OCI-LY3 (cell line): ENCODE data around the gene B3GALT5.

Experiments used
- H2AFZ ChIP-seq: fragments of 200-600, 300-600 bp; shearing (Covaris generic); 2 replicates; pipeline ENCODE4 v1.6.0; 2014; ENCODE audit warnings: antibody characterized with exemption, low read depth, low read length
- H3K27ac ChIP-seq: fragments of 200-600, 300-600 bp; sonication (generic); 2 replicates; pipeline ENCODE4 v1.5.1; 2014; ENCODE audit warnings: mild to moderate bottlenecking, low read length, moderate library complexity, mixed read lengths
- H3K27me3 ChIP-seq: fragments of 200-600, 300-600 bp; sonication (generic); 2 replicates; pipeline ENCODE4 v1.6.1; 2014; ENCODE audit warnings: low read depth, low read length, mixed read lengths
- H3K36me3 ChIP-seq: fragments of 200-600, 300-600 bp; sonication (generic); replicated peaks from 2 replicates; pipeline ENCODE3; 2014; ENCODE audit warnings: low read depth, low read length, mixed read lengths
- H3K4me1 ChIP-seq: fragments of 300-600, 200-600 bp; sonication (generic); 2 replicates; pipeline ENCODE4 v1.6.1; 2014; ENCODE audit warnings: low read length, mixed read lengths
- H3K4me2 ChIP-seq: fragments of 200-600, 300-600 bp; sonication (generic); 2 replicates; pipeline ENCODE4 v1.6.1; 2014; ENCODE audit warnings: low read length, mixed read lengths
- H3K4me3 ChIP-seq: fragments of 300-600, 200-600 bp; sonication (generic); 2 replicates; pipeline ENCODE4 v1.5.1; 2014; ENCODE audit warnings: antibody characterized with exemption, mild to moderate bottlenecking, low read length, moderate library complexity
- H3K79me2 ChIP-seq: fragments of 300-600, 200-600 bp; shearing (Covaris generic); 2 replicates; pipeline ENCODE4 v1.6.1; 2014; ENCODE audit warnings: mild to moderate bottlenecking, low read length, mixed read lengths
- H3K9ac ChIP-seq: fragments of 300-600, 200-600 bp; shearing (Covaris generic); 2 replicates; pipeline ENCODE4 v1.6.0; 2014; ENCODE audit warnings: mild to moderate bottlenecking, low read length, moderate library complexity
- H3K9me3 ChIP-seq: fragments of 200-600, 300-600 bp; shearing (Covaris generic); 2 replicates; pipeline ENCODE4 v1.6.1; 2014; ENCODE audit warnings: low read length, mixed read lengths; ENCODE audit not compliant: insufficient read depth
- H4K20me1 ChIP-seq: fragments of 200-600, 300-600 bp; sonication (generic); 2 replicates; pipeline ENCODE4 v1.6.1; 2016; ENCODE audit warnings: low read length, mixed read lengths; ENCODE audit not compliant: insufficient read depth
- CTCF ChIP-seq: fragments of 200-600, 300-600 bp; sonication (generic); IDR thresholded peaks from 2 replicates; pipeline ENCODE4 v1.5.1; 2014; ENCODE audit warnings: antibody characterized with exemption, low read length, low read depth
- EZH2phosphoT487 ChIP-seq: fragments of 200-600 bp; shearing (Covaris generic); IDR thresholded peaks from 2 replicates; pipeline ENCODE4 v1.6.1; 2018; ENCODE audit warnings: antibody characterized with exemption, mixed run types, low read depth

Gene B3GALT5

GRCh38 chr21:39612233-39613040 lies at the start of gene B3GALT5:
Gene B3GALT5 (plus strand): TSS chr21:39612940. CDS start chr21:39660560, 47,620 bp downstream.
- H3K79me2 ChIP-seq = no peaks in the 10 kb centered on the region
- H3K9ac ChIP-seq = no peak within 1 kb of the TSS
- H3K9me3 ChIP-seq = no peaks in the 10 kb centered on the region
- H3K27me3 ChIP-seq = no peaks in the 10 kb centered on the region
- no peak within 1 kb of the TSS for H2AFZ ChIP-seq
- H3K4me1 ChIP-seq = no peaks in the 10 kb centered on the region
- no peaks in the 10 kb centered on the region for H3K36me3 ChIP-seq
- no peak within 1 kb of the TSS for H3K4me2 ChIP-seq
- H3K4me3 ChIP-seq = no peak within 1 kb of the TSS
- H3K27ac ChIP-seq = no peak within 1 kb of the TSS
- H4K20me1 ChIP-seq = no peaks in the 10 kb centered on the region
- TF ChIP-seq EZH2phosphoT487 (no peak), CTCF (no peak)

- TF ChIP-seq CTCF (no peak), EZH2phosphoT487 (no peak)
- no peak overlapping the region for H3K9ac ChIP-seq
- H4K20me1 ChIP-seq = no peaks in the 10 kb centered on the region
- H3K36me3 ChIP-seq = no peaks in the 10 kb centered on the region
- H3K4me2 ChIP-seq = no peak overlapping the region
- no peak overlapping the region for H3K27ac ChIP-seq
- H3K4me3 ChIP-seq = no peak overlapping the region
- H3K4me1 ChIP-seq = no peaks in the 10 kb centered on the region
- no peaks in the 10 kb centered on the region for H3K9me3 ChIP-seq
- H2AFZ ChIP-seq = no peak overlapping the region
- peaks cover 3% of the 10 kb centered on the region; the same call in 1 of the 2 replicates for H3K27me3 ChIP-seq
- H3K79me2 ChIP-seq = no peaks in the 10 kb centered on the region
These were observed 48.5 kb upstream of the B3GALT5 start for GRCh38 chr21:39564200-39564599.

GRCh38 chr21:39567180-39567972 lies 45.4 kb upstream of the B3GALT5 start:
- H3K36me3 ChIP-seq = no peaks in the 10 kb centered on the region
- no peaks in the 10 kb centered on the region for H4K20me1 ChIP-seq
- H3K4me3 ChIP-seq = no peak overlapping the region
- H3K27ac ChIP-seq = no peak overlapping the region
- no peaks in the 10 kb centered on the region for H3K4me1 ChIP-seq
- no peaks in the 10 kb centered on the region for H3K27me3 ChIP-seq
- H2AFZ ChIP-seq = no peak overlapping the region
- H3K9me3 ChIP-seq = no peaks in the 10 kb centered on the region
- H3K9ac ChIP-seq = no peak overlapping the region
- no peaks in the 10 kb centered on the region for H3K79me2 ChIP-seq
- TF ChIP-seq EZH2phosphoT487 (no peak), CTCF (no peak)
- H3K4me2 ChIP-seq = no peak overlapping the region

GRCh38 chr21:39568361-39568760 lies 44.4 kb upstream of the B3GALT5 start:
- H3K9ac ChIP-seq = no peak overlapping the region
- H4K20me1 ChIP-seq = no peaks in the 10 kb centered on the region
- H3K4me1 ChIP-seq = no peaks in the 10 kb centered on the region
- no peak overlapping the region for H2AFZ ChIP-seq
- no peaks in the 10 kb centered on the region for H3K79me2 ChIP-seq
- H3K9me3 ChIP-seq = no peaks in the 10 kb centered on the region
- no peaks in the 10 kb centered on the region for H3K36me3 ChIP-seq
- H3K27me3 ChIP-seq = no peaks in the 10 kb centered on the region
- TF ChIP-seq EZH2phosphoT487 (no peak), CTCF (no peak)
- H3K4me3 ChIP-seq = no peak overlapping the region
- no peak overlapping the region for H3K27ac ChIP-seq
- H3K4me2 ChIP-seq = no peak overlapping the region
